K562 treated with DMSO at 1 percent for 4 hours (cell line): ENCODE measurements around the gene WFDC2. TPM values are rescaled to one million over a fixed set of nuclear protein-coding genes. Genes with fewer than 3 reads are reported as not detected.

Experiments used
- total RNA-seq: library from RNA; unstranded; fragments of 300-600 nt; gene quantifications from 2 replicates; pipeline ENCODE4 v1.2.3, GENCODE V29; 2022; ENCODE audit not compliant: insufficient read depth

WFDC2 gene, protein sequence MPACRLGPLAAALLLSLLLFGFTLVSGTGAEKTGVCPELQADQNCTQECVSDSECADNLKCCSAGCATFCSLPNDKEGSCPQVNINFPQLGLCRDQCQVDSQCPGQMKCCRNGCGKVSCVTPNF
- total RNA-seq: not detected in 2 replicates

GRCh38 chr20:45469336-45470261 lies at the start of gene WFDC2:
WFDC2 (plus strand) TSS chr20:45469753; CDS start chr20:45469782, 29 bp downstream.

DNA sequence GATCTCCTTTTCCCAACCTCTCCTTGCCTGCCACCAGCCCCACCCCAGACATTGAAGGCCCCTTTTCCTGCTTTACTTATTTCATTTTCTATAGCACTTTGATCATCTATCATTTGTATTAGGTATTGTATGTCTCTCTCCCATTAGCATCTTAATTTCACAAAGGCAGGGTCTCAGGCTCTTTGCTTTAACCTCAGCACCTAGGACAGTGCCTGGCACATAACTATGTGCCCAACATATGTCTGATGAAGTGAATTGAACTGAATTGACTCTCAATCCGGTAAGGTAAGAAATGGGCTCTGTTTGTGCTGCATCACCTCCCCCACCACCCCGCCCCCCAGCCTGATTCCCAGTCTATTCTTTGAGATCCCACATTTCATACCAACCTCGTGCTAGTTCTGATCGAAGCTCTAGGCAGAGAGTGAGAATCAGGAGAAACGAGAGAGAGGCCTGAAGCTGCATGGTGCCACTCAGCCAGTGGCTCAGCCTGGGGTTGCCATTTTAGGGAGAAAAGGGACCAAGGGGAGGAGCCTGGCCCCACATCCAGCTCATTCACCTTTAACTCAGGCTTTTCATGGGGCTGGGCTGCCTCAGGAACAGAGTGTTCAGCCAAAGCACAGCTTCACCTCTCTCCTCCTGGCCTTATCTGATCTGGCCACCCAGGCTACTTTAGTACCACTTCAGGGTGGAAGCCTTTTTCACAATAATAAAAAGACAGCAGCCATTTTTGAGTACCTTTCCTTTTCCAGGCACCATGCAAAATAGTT lies 45.8 kb downstream of the WFDC2 start, which contains the start of gene SPINT3:
SPINT3 (minus strand) TSS at position 476 of the 767 bp plus-strand sequence; CDS start at position 462, 14 bp downstream.

Other genes with a start within 250 kb of the WFDC2 start
- gene SEMG2, start 248.4 kb upstream of the WFDC2 start, total RNA-seq: not detected in 2 replicates
- gene SLPI, start 215.2 kb upstream of the WFDC2 start, total RNA-seq: not detected in 2 replicates
- not detected in 2 replicates for gene RBPJL, start 162.9 kb upstream of the WFDC2 start, total RNA-seq
- not detected in 2 replicates for gene MATN4, start 161.5 kb upstream of the WFDC2 start, total RNA-seq
- gene SDC4, start 121.3 kb upstream of the WFDC2 start, total RNA-seq: 10.1 and 13.5 TPM in 2 replicates
- 10.9 and 16.0 TPM in 2 replicates for gene SYS1, start 106.6 kb upstream of the WFDC2 start, total RNA-seq
- not detected in 2 replicates for gene TP53TG5, start 91.4 kb upstream of the WFDC2 start, total RNA-seq
- gene DBNDD2, start 61.5 kb upstream of the WFDC2 start, total RNA-seq: 66.5 and 84.8 TPM in 2 replicates
- 91.8 and 108 TPM in 2 replicates for gene PIGT, start 53.6 kb upstream of the WFDC2 start, total RNA-seq
- gene SPINT3, start 45.9 kb downstream of the WFDC2 start, total RNA-seq: not detected in 2 replicates
- not detected in 2 replicates for gene WFDC6, start 69.7 kb downstream of the WFDC2 start, total RNA-seq
- gene EPPIN, start 77.6 kb downstream of the WFDC2 start, total RNA-seq: not detected in 2 replicates
- gene WFDC8, start 109.5 kb downstream of the WFDC2 start, total RNA-seq: not detected in 2 replicates
- not detected in 2 replicates for gene WFDC10A, start 160.0 kb downstream of the WFDC2 start, total RNA-seq
- not detected in 2 replicates for gene WFDC9, start 161.5 kb downstream of the WFDC2 start, total RNA-seq
- not detected in 2 replicates for gene WFDC11, start 200.5 kb downstream of the WFDC2 start, total RNA-seq
- gene WFDC13, start 232.3 kb downstream of the WFDC2 start, total RNA-seq: not detected in 2 replicates
- gene WFDC10B, start 235.3 kb downstream of the WFDC2 start, total RNA-seq: not detected in 2 replicates